Prostate gland (tissue), 2 donors: ENCODE results near the gene COX19. TPM values are rescaled to one million over a fixed set of nuclear protein-coding genes. Genes with fewer than 3 reads are reported as not detected.

Experiments used
- DNase-seq: peaks from one replicate; pipeline ENCODE4 v3.0.0-alpha.2; 2019; ENCODE audit warnings: low spot score
- H3K27ac ChIP-seq, 2 donors: fragments of 200-600 bp; sonication (generic); 2 replicates each; pipeline ENCODE4 v1.5.1; 2017 to 2019
- H3K27me3 ChIP-seq: fragments of 200-600 bp; sonication (generic); replicated peaks from 2 replicates; pipeline ENCODE4 v1.5.1; 2019; ENCODE audit not compliant: insufficient read depth
- H3K36me3 ChIP-seq, 2 donors: fragments of 200-600 bp; sonication (generic); 1 replicate in 1 of 2; 2 replicates in 1 of 2; pipeline versions ENCODE4 v1.5.1 to v1.8.1; 2017 to 2019
- H3K4me1 ChIP-seq: fragments of 200-600 bp; sonication (generic); replicated peaks from 2 replicates; pipeline ENCODE4 v1.5.1; 2019
- H3K4me3 ChIP-seq, 2 donors: fragments of 200-600 bp; sonication (generic); 2 replicates each; pipeline ENCODE4 v1.5.1; 2017 to 2019
- H3K9me3 ChIP-seq: fragments of 200-600 bp; sonication (generic); 2 replicates; pipeline ENCODE4 v1.5.1; 2017
- CTCF ChIP-seq, 4 experiments: fragments of 200-600 bp in 2 of 4; fragments of 450-650 bp in 2 of 4; sonication (generic) in 2 of 4; IDR thresholded peaks; 1 replicate in 3 of 4; 2 replicates in 1 of 4; pipeline ENCODE4 v1.5.1; 2016 to 2019; ENCODE audit warnings: antibody characterized with exemption in 4 of 4, mild to moderate bottlenecking in 2 of 4, moderate library complexity in 2 of 4
- POLR2A ChIP-seq: fragments of 450-650 bp; IDR thresholded peaks from one replicate; pipeline ENCODE4 v1.6.1; 2016; ENCODE audit warnings: antibody characterized with exemption, mild to moderate bottlenecking
- POLR2AphosphoS5 ChIP-seq: sonication (generic); formaldehyde crosslinking; IDR thresholded peaks from one replicate; pipeline ENCODE4 v1.6.1; 2017; ENCODE audit warnings: antibody characterized with exemption
- WGBS: methylation state at CpG from one replicate; pipeline ENCODE4 v1.1.5; 2018; 5-methylcytosine and 5-hydroxymethylcytosine counted together
- intact Hi-C: fragments of 100-400 bp; cut with DNase I; formaldehyde crosslinking; loops from one replicate; pipeline ENCODE4 v1.14.2; 2022
- total RNA-seq, 2 donors: library from RNA; depleted of rRNA; stranded (reverse); fragments of >200 nt; gene quantifications; one replicate each; pipeline ENCODE4 v1.1.0, GENCODE V29; 2016

Gene COX19
- total RNA-seq, 2 donors from 2014 or later = 11.3 to 17.0 TPM

GRCh38 chr7:981793-982510 lies 6.6 kb upstream of the COX19 start:
- Histone ChIP-seq H3K4me1 (peaks cover 13% of the 10 kb centered on the region), H3K4me3 (no peak overlapping the region), H3K36me3 (no peaks in the 10 kb centered on the region), H3K27me3 (no peaks in the 10 kb centered on the region), H3K9me3 (no peaks in the 10 kb centered on the region), H3K27ac (no peak overlapping the region)
- intact Hi-C loops = no loop called here
- peak; percentile 56 for DNase-seq
- WGBS = 52% methylated on average over 18 of the region's 19 CpGs
- TF ChIP-seq POLR2AphosphoS5 (peak; percentile 48), POLR2A (no peak), CTCF (IDR thresholded peaks at IDR 0.05) (no peak)

DNA sequence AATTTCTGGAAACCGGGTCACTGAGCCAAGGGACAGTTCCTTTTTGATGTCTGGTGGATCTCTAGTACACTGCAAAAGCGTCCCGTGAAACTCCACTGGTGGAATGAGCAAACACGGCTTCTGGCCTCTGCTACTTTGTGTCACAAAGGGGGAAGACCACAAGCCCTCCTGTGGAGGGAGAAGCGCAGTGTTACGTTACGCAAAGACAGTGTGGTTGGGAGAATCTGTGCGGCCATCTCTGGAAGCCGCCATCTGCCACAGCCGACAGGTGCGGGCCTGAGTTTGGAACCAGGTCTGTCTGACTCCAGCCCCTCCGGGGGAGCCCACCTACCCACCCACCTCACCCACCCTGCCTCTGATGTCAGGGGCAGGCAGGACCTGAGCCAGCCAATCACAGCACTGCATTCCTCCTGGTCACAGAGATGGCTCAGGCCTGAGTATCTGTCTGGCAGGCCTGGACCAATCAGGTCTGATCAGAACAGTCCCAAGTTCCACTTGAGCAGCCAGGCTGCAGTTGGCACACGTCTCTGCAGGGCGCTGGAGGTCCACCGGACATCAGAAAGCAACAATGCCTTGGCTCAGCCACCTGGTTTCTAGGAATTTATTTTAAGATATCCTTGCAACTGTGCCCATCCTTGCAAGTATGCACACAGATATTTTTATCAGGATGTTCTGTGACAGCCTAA lies 4.7 kb upstream of the COX19 start:
- Histone ChIP-seq H3K36me3 (no peaks in the 10 kb centered on the region), H3K4me1 (peaks cover 16% of the 10 kb centered on the region), H3K4me3 (no peak overlapping the region), H3K9me3 (no peaks in the 10 kb centered on the region), H3K27ac (no peak overlapping the region), H3K27me3 (no peaks in the 10 kb centered on the region)
- TF ChIP-seq POLR2A (no peak), CTCF (IDR thresholded peaks at IDR 0.05) (no peak), POLR2AphosphoS5 (no peak)
- no peak for DNase-seq
- intact Hi-C loops = no loop called here
- 65% methylated on average over 15 of the region's 15 CpGs for WGBS

DNA sequence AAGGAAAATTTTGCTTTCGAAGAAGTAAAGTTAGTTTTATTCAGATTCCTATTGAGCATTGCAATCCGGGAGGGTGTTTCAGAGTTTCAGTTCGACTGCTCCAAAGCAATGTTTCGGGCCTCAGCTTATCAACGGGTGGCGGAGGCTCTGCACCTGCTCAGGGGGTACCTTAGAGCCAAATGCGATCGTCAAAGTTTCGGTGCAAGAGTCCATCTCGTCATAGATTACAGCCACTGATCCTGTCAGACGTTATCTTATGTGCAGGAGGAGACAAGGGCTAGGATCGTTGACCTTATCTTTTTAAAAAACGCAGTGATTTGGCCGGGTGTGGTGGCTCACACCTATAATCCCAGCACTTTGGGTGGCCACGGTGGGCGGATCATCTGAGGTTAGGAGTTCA lies 3.8 kb upstream of the COX19 start:
- TF ChIP-seq POLR2A (no peak), CTCF (IDR thresholded peaks at IDR 0.05) (no peak), POLR2AphosphoS5 (no peak)
- DNase-seq = no peak
- H3K27me3 ChIP-seq = no peaks in the 10 kb centered on the region
- H3K27ac ChIP-seq = no peak overlapping the region
- H3K4me3 ChIP-seq = no peak overlapping the region
- no peaks in the 10 kb centered on the region for H3K9me3 ChIP-seq
- H3K36me3 ChIP-seq = no peaks in the 10 kb centered on the region
- WGBS = 91% methylated on average over 16 of the region's 16 CpGs
- intact Hi-C loops = no loop called here
- peaks cover 16% of the 10 kb centered on the region for H3K4me1 ChIP-seq

DNA sequence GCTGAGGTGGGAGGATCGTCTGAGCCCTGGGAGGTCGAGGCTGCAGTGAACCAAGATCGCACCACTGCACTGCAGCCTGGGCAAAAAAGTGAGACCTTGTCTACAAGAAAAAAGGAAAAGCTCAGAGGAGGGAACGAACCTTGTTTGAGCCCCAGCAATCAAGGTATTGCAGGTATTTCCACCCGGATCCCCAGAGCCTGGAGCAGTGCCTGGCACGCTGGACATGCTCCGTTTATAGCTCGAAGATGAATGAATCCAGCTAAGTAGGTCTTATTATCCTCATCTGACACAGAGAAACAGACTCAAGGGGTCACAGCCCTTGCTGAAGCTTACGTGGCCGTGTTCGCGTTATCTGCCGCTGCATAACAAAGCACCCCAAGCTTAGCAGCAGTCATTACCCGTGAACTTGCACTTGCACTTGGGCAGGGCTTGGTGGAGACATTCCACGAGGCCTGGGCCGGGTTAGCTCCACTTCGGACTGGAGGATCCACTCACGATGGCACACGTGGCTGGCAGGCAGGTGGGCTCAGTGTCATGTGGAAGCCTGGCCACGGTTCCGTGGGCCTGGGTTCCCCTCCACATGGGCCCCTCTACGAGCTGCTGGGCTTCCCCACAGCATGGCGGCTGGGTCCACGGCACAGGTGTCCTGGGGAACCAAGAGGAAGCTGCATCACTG lies 3.2 kb upstream of the COX19 start:
- Histone ChIP-seq H3K4me1 (peaks cover 19% of the 10 kb centered on the region), H3K4me3 (no peak overlapping the region), H3K27me3 (no peaks in the 10 kb centered on the region), H3K9me3 (no peaks in the 10 kb centered on the region), H3K27ac (no peak overlapping the region), H3K36me3 (no peaks in the 10 kb centered on the region)
- intact Hi-C loops = no loop called here
- 74% methylated on average over 24 of the region's 24 CpGs for WGBS
- TF ChIP-seq POLR2A (no peak), POLR2AphosphoS5 (no peak), CTCF (IDR thresholded peaks at IDR 0.05) (no peak)
- no peak for DNase-seq

DNA sequence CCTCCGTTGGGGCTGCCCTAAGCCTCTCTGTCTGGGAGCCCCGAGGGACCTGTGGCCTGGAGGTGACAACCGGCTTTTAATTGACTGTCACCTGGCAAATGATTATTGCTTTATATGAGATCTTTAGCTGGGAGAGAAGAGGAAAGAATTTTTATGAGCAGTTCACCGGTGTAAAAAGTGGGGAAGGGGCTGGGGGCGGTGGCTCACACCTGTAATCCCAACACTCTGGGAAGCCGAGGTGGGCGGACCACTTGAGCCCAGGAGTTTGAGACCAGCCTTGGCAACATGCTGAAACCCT lies 2.6 kb upstream of the COX19 start:
- Histone ChIP-seq H3K27me3 (no peaks in the 10 kb centered on the region), H3K36me3 (peaks cover 0 to under 1% of the 10 kb centered on the region in 2 donors), H3K27ac (peak overlapping the region; percentile 52 to 66), H3K9me3 (no peaks in the 10 kb centered on the region), H3K4me1 (peaks cover 21% of the 10 kb centered on the region), H3K4me3 (no peak overlapping the region)
- WGBS = 32% methylated on average over 7 of the region's 7 CpGs
- TF ChIP-seq CTCF (IDR thresholded peaks at IDR 0.05) (no peak), POLR2A (no peak), POLR2AphosphoS5 (no peak)
- no peak for DNase-seq
- intact Hi-C loops = no loop called here
